Rectal smooth muscle tissue (tissue), 1 donor: Measurements from ENCODE around the gene ANTXR1.

Source experiments
- H3K27ac ChIP-seq: one replicate; pipeline ENCODE4 v1.7.0; 2013; ENCODE audit warnings: low read depth, low read length, inconsistent platforms
- H3K27me3 ChIP-seq: one replicate; pipeline ENCODE4 v1.7.0; 2013; ENCODE audit warnings: low read length; ENCODE audit not compliant: control insufficient read depth, insufficient read depth
- H3K36me3 ChIP-seq: one replicate; pipeline ENCODE4 v1.7.0; 2013; ENCODE audit warnings: low read length; ENCODE audit not compliant: control insufficient read depth, insufficient read depth
- H3K4me1 ChIP-seq: one replicate; pipeline ENCODE4 v1.7.0; 2013; ENCODE audit warnings: low read length; ENCODE audit not compliant: control insufficient read depth, insufficient read depth
- H3K4me3 ChIP-seq: one replicate; pipeline ENCODE4 v1.7.0; 2013; ENCODE audit warnings: low read length
- H3K9ac ChIP-seq: one replicate; pipeline ENCODE4 v1.7.0; 2013; ENCODE audit warnings: low read length

ANTXR1 gene

DNA sequence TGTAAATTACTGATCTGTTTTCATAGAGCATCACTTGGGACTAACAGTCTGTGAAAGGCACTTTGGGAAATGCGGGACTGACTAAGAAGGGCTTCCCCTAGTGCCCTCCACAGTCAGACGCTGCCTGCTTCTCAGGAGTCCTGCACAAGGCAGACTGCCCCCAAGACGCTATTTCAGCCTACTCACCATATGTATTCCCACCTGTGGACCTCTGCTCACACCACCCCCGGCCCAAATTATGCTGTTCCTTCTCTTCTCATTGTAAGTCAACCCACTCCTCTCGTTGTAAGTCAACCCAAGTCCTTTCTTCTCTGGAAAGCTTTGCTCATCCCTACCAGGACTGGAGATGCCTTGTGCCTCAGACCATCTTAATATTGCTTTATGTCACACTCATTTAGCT is 198.7 kb downstream of the ANTXR1 start:
- Histone ChIP-seq H3K9ac (no peak overlapping the region), H3K27ac (no peak overlapping the region), H3K36me3 (no peaks in the 10 kb centered on the region), H3K4me1 (no peaks in the 10 kb centered on the region), H3K27me3 (no peaks in the 10 kb centered on the region), H3K4me3 (no peak overlapping the region)

DNA sequence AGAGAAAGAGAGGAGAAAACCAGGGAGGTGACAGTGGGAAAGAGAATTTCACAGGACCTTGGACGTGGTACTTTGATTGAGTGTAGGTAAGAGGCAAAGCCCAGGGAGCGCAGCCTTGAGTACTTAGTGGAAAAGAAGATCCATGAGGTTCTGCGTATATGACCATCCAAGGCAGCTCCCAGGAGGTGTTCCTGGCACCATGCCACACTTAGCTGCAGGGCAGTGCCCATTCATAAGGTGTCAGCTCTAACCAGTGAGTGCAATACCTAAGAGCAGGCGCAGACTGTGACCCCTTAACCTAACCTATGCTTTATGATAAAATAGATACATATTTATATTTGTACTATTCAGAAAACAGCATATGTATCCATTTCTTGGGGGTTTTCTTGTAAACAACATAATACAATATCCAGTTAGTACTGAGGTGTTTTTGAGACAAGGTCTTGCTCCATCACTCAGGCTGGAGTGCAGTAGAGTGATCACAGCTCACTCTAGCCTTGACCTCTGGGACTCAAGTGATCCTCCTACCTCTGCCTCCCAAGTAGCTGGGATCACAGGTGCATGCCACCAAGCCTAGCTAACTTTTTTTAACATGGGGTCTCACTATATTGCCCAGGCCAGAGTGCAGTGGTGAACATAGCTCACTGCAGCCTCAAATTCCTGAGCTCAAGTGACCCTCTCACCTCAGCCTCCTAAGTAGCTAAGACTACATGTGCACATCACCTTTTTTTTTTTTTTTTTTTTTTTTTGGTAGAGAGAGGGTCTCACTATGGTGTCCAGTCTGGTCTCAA is 199.5 kb downstream of the ANTXR1 start:
- Histone ChIP-seq H3K9ac (no peak overlapping the region), H3K27ac (no peak overlapping the region), H3K4me3 (no peak overlapping the region), H3K27me3 (no peaks in the 10 kb centered on the region), H3K36me3 (no peaks in the 10 kb centered on the region), H3K4me1 (no peaks in the 10 kb centered on the region)

DNA sequence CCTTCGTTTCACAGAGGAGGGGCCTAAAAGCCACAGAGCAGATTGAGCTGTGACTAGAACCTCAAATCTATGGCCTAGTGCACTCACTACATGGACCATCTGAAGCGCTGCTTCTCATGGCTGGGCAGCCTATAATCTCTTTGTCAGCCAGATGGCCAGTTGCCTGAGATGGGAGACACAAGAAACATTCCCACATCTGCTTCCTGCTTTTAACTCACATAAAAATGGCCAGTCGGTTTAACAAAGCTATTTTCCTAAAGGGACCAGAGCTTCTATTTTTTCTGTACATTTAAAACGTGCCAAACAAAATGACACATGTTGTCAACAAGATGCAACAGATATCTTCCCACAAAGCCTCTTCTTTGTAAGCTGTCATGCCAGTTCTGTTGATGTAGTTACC is 200.2 kb downstream of the ANTXR1 start:
- H3K36me3 ChIP-seq: no peaks in the 10 kb centered on the region
- no peak overlapping the region for H3K4me3 ChIP-seq
- no peaks in the 10 kb centered on the region for H3K4me1 ChIP-seq
- no peak overlapping the region for H3K9ac ChIP-seq
- H3K27ac ChIP-seq: no peak overlapping the region
- no peaks in the 10 kb centered on the region for H3K27me3 ChIP-seq

DNA sequence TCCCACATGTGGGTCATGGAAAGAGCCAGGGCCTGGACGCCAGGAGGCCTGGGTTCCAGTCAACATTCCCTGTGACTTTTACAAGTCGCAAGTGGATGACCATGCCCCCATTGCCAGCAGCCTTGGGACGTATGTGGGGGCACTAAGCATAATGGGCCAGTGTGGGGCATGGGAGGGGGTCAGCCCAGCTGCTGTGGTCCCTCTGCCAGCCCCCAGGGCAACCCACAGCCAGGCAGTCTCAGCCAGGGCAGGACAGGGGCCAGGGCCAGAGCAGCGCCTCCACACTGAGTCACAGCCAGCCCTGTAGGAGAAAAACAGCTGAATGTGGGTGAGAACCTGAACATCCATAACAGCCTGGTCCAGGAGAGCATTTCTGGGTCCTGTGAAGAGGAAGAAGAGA is 200.8 kb downstream of the ANTXR1 start:
- Histone ChIP-seq H3K36me3 (no peaks in the 10 kb centered on the region), H3K4me1 (no peaks in the 10 kb centered on the region), H3K9ac (no peak overlapping the region), H3K4me3 (no peak overlapping the region), H3K27me3 (no peaks in the 10 kb centered on the region), H3K27ac (no peak overlapping the region)

DNA sequence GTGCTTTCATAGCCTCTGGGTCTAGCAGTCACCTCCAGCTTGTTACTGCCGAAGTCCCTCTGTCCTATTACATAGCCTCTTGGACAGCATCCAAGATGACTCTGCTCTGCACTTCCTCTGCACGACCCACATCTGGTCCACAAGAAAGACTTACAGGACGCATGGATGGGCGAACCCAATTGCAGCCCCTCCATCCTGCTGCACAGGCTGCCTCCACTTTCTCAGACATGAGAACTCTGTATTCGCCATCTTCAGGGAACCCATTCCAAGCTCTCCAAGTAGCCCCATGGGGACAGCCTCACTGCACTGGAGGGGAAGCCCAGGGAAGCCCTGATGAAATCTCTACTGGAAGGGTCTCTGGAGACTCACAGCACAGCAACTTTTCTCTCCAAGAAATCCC is 201.9 kb downstream of the ANTXR1 start:
- H3K27me3 ChIP-seq: no peaks in the 10 kb centered on the region
- no peak overlapping the region for H3K27ac ChIP-seq
- no peaks in the 10 kb centered on the region for H3K4me1 ChIP-seq
- H3K9ac ChIP-seq: no peak overlapping the region
- H3K36me3 ChIP-seq: no peaks in the 10 kb centered on the region
- H3K4me3 ChIP-seq: no peak overlapping the region

DNA sequence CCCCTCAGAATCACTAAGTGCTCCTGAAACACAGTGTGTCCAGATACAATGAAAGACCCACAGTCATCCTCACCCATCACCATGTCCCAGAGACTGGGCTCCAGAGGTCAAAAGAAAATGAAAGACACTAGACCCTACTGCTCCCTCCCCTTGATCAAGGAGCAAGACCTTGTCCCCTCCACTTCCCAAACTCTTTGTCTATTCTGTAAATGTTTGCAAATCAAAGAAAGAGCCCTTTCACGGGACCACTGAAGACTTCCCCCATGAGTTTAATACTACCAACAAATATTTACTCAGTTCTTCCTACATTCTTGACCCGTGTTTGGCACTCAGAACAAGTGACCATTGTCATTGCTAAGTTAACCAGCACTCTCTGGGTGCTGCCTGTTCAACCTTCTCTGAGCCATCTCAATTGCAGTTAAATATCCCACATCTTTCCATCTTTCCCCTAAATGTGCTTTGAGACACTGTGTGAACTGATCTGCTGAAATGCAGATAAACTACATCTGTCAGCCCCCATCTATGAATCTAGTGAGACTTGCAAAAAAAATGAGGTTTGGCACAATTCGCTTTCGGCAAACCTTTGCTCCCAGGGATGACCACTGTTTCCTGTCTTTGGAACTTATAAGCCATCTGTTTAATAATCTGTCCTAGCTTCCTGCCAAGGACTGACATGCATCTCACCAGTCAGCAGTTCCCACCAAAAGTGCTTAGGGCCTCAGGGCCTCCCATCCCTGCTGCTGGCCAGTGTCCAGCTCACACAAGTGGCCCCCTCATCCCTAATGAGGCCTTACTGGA is 203.8 kb downstream of the ANTXR1 start:
- Histone ChIP-seq H3K27me3 (no peaks in the 10 kb centered on the region), H3K36me3 (no peaks in the 10 kb centered on the region), H3K9ac (no peak overlapping the region), H3K4me1 (peaks cover under 1% of the 10 kb centered on the region), H3K27ac (no peak overlapping the region), H3K4me3 (no peak overlapping the region)

DNA sequence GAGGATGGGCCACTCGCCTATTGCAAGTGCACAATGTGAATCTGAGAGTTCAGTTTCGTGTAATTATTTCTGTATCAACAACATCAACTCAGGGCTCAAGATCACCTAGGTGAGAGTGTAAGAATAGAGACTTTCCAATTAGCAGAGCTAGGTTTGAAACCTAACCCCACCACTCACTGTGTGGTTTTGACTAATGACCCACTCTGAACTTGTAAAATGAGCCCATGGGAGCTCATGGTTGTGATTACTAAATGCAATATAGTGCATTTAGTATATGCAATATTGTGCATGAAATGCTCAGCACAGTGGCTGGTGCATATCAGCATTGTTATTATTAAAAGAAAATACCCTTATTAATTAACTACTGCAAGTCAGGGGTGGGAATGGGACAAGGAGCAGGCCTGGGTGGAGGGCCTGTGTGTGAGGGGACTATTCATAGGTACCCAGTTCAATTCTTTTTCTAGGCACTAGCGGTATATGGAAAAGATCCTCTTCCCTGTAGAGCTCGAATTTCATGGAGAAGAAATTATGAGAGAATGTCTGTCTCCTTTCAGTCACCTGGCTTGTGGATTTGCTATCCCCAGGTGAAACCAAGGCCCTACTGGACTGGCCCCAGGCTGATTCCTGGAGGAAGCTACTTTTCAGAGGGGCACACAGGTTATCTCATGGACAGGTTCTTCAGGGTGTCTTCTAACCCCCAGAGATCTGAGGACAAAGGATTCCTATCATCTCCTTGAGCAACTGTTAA is 204.5 kb downstream of the ANTXR1 start:
- H3K27me3 ChIP-seq: no peaks in the 10 kb centered on the region
- H3K4me3 ChIP-seq: no peak overlapping the region
- no peak overlapping the region for H3K27ac ChIP-seq
- no peaks in the 10 kb centered on the region for H3K36me3 ChIP-seq
- H3K4me1 ChIP-seq: peaks cover 5% of the 10 kb centered on the region
- H3K9ac ChIP-seq: no peak overlapping the region

DNA sequence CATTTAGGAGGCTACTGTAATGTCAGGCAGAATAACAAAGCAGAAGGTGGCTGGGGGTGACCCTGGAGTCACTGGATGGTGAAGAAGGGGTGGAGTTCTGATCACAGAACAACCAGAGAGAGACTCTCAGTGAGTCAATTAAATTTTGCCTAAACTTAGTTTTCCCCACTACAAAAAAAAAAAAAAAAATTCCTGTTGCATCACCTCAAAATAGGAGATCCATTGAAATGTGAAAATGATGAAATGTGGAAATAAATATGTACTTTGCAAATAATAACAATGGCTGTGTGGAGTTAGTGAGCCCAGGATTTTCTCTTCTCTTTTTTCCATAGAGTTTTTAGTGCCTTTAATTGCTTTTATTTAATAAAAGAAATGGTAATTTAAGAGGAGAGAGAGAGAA is 208.5 kb downstream of the ANTXR1 start:
- H3K4me1 ChIP-seq: peaks cover 5% of the 10 kb centered on the region

DNA sequence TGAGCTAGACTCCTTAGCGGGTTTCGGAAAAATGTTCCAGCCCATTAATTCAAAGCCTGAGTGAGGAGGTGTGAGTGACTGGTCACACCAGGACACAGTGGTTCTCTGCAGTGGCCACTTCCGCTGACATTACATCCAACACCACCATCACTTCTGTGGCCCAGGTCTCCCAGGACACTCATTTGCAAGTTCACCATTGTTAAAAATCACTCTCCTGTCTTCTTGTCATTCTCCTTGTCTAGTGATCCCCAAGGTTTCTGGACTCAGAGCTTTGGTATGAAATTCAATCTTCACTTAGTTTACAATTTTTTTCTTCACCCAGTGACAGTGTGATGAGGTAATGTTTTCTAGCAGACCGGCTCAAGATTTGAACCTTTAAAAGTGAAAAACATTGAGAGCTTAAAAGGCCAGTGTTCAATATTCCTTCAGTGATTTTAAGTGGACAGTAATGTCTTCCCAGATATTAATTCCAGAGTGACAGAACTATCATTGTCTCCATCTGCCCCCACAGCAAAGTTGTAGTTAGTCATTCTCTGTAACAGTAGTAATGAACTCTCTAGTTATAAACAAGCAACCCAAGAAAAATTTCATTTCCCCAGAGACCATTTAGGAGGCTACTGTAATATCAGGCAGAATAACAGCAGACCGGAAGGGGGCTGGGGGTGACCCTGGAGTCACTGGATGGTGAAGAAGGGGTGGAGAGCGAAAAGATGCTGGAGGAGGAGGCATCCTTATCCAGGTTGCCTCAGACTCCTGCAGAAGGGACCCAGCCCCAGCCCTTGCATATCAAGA is 209.2 kb downstream of the ANTXR1 start:
- Histone ChIP-seq H3K27me3 (no peaks in the 10 kb centered on the region), H3K4me1 (peaks cover 5% of the 10 kb centered on the region), H3K9ac (no peak overlapping the region), H3K27ac (no peak overlapping the region), H3K36me3 (no peaks in the 10 kb centered on the region), H3K4me3 (no peak overlapping the region)

More for the DNA sequence above, 208.5 kb downstream of the ANTXR1 start:
- no peak overlapping the region for H3K4me3 ChIP-seq
- H3K36me3 ChIP-seq: no peaks in the 10 kb centered on the region
- H3K9ac ChIP-seq: no peak overlapping the region
- no peaks in the 10 kb centered on the region for H3K27me3 ChIP-seq
- H3K27ac ChIP-seq: no peak overlapping the region

DNA sequence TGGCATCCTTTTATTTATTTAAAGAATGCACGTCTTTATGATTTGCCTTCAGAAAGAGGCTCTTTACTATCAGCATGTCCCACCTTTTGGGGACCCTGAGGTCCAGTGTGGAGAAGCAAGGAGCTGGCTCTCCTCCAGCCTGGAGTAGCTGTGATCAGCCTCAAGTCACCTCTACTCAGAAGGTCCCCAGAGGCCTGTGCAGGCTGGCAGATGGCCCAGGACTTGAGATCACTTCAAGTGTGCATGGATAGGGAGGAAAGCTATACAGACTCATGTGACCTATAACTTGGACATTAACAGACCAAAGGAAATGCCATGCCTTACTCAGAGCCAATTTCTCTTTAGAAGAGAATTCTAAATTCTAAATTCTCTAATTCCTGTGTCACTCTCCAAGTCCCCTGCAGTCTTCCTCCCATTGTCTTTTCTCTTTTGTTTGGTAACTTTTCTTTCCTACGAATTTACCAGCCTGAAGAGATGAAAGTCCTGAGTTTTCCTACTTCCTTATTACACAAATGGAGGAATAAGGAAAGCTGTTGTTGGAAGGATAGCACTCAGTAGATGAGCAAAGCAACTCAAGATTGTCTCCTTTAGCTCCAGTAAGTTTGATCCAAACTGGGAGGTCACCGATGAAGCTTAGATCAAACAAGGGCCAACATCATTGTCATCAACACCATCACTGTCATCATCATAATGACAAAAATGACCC is 210.1 kb downstream of the ANTXR1 start:
- Histone ChIP-seq H3K27me3 (no peaks in the 10 kb centered on the region), H3K9ac (no peak overlapping the region), H3K27ac (no peak overlapping the region), H3K4me3 (no peak overlapping the region), H3K36me3 (no peaks in the 10 kb centered on the region), H3K4me1 (peaks cover 5% of the 10 kb centered on the region)

DNA sequence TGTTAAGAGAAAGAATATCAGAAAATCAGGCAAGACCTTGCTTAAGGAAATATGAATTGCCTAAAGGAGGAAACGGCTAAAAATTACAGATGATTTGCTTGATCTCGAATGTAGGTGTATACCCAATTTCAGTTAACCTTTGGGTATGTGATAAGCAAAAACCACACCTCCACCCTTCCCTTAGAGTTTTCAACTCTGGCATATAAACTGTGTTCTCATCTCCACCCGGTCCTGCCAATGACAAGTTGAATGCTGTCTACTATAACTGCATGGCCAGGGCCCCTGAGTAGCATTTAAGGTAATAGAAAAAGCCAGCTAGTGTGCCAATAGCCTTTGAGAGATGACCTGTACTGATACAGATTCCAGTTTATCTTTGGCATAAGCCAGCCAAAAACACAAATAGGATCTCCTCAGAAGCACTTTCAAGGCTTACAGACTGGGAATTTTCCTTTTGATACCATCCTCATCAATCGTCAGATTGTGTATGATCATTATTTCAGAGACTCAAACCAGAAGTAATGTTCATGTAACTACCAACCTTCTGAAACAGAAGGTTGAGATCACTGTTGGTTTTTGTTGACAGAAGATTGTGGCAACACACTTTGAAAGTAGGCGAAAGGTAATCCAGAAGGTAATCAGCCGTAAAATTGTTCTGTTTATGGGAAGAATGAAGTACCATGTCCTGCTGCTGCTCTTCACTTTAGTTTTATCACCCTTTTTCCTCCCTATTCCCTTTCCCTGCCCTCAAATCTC is 211.0 kb downstream of the ANTXR1 start:
- no peak overlapping the region for H3K27ac ChIP-seq
- no peaks in the 10 kb centered on the region for H3K27me3 ChIP-seq
- H3K4me3 ChIP-seq: no peak overlapping the region
- no peaks in the 10 kb centered on the region for H3K36me3 ChIP-seq
- no peak overlapping the region for H3K9ac ChIP-seq
- peaks cover 5% of the 10 kb centered on the region for H3K4me1 ChIP-seq
